Parathyroid adenoma (tissue), 2 donors: ENCODE measurements around the gene MEF2B.

Experiments
- H2AFZ ChIP-seq: fragments of 300-600 bp; sonication (generic); one replicate; pipeline ENCODE4 v1.7.0; 2017; ENCODE audit warnings: antibody characterized with exemption, mild to moderate bottlenecking
- H3K27ac ChIP-seq: fragments of 300-600 bp; sonication (generic); one replicate; pipeline ENCODE4 v1.7.0; 2017
- H3K27me3 ChIP-seq: fragments of 300-600 bp; sonication (generic); one replicate; pipeline ENCODE4 v1.7.0; 2017; ENCODE audit warnings: low read length; ENCODE audit not compliant: control insufficient read depth, insufficient read depth
- H3K36me3 ChIP-seq: fragments of 300-600 bp; sonication (generic); one replicate; pipeline ENCODE4 v1.7.0; 2017; ENCODE audit warnings: low read length; ENCODE audit not compliant: control insufficient read depth, insufficient read depth
- H3K4me1 ChIP-seq: fragments of 300-600 bp; sonication (generic); one replicate; pipeline ENCODE4 v1.7.0; 2017; ENCODE audit warnings: control low read depth
- H3K4me2 ChIP-seq: fragments of 300-600 bp; sonication (generic); one replicate; pipeline ENCODE4 v1.7.0; 2017; ENCODE audit warnings: low read length
- H3K4me3 ChIP-seq: fragments of 300-600 bp; sonication (generic); one replicate; pipeline ENCODE4 v1.7.0; 2017; ENCODE audit warnings: low read depth, low read length
- H3K79me2 ChIP-seq: fragments of 300-600 bp; sonication (generic); one replicate; pipeline ENCODE4 v1.7.0; 2017; ENCODE audit warnings: control low read depth
- H3K9ac ChIP-seq: fragments of 300-600 bp; sonication (generic); one replicate; pipeline ENCODE4 v1.7.0; 2017; ENCODE audit warnings: mild to moderate bottlenecking
- H3K9me3 ChIP-seq: fragments of 300-600 bp; sonication (generic); one replicate; pipeline ENCODE4 v1.7.0; 2017; ENCODE audit warnings: low read length; ENCODE audit not compliant: control insufficient read depth
- CTCF ChIP-seq: fragments of 300-600 bp; sonication (generic); IDR thresholded peaks from one replicate; pipeline ENCODE4 v1.7.0; 2017; ENCODE audit warnings: antibody characterized with exemption, mild to moderate bottlenecking
- donor health status: primary hyperparathyroidism.

MEF2B gene

GRCh38 chr19:19121371-19121770 is 48.7 kb downstream of the MEF2B start:
- Histone ChIP-seq H3K27ac (no peak overlapping the region), H3K36me3 (no peaks in the 10 kb centered on the region), H3K79me2 (no peaks in the 10 kb centered on the region), H3K4me3 (no peak overlapping the region), H3K9ac (no peak overlapping the region), H3K4me2 (no peak overlapping the region), H2AFZ (no peak overlapping the region), H3K4me1 (no peaks in the 10 kb centered on the region), H3K9me3 (no peaks in the 10 kb centered on the region), H3K27me3 (no peaks in the 10 kb centered on the region)
- TF ChIP-seq CTCF, result no peak

GRCh38 chr19:19120308-19121231 is 49.5 kb downstream of the MEF2B start:
- no peak overlapping the region for H3K9ac ChIP-seq

GRCh38 chr19:19119325-19120237 is 50.5 kb downstream of the MEF2B start:
- Histone ChIP-seq H3K4me2 (no peak overlapping the region), H3K27me3 (no peaks in the 10 kb centered on the region), H3K9ac (no peak overlapping the region), H3K4me1 (no peaks in the 10 kb centered on the region), H3K36me3 (no peaks in the 10 kb centered on the region), H3K9me3 (no peaks in the 10 kb centered on the region), H2AFZ (no peak overlapping the region), H3K4me3 (no peak overlapping the region), H3K27ac (no peak overlapping the region), H3K79me2 (no peaks in the 10 kb centered on the region)
- TF ChIP-seq CTCF, result no peak

More at GRCh38 chr19:19120308-19121231, 49.5 kb downstream of the MEF2B start:
- no peaks in the 10 kb centered on the region for H3K4me1 ChIP-seq
- no peaks in the 10 kb centered on the region for H3K79me2 ChIP-seq
- H3K27me3 ChIP-seq, result no peaks in the 10 kb centered on the region
- no peak for TF ChIP-seq CTCF
- H3K36me3 ChIP-seq, result no peaks in the 10 kb centered on the region
- H2AFZ ChIP-seq, result no peak overlapping the region
- no peaks in the 10 kb centered on the region for H3K9me3 ChIP-seq
- no peak overlapping the region for H3K4me3 ChIP-seq
- H3K4me2 ChIP-seq, result no peak overlapping the region
- H3K27ac ChIP-seq, result no peak overlapping the region

DNA sequence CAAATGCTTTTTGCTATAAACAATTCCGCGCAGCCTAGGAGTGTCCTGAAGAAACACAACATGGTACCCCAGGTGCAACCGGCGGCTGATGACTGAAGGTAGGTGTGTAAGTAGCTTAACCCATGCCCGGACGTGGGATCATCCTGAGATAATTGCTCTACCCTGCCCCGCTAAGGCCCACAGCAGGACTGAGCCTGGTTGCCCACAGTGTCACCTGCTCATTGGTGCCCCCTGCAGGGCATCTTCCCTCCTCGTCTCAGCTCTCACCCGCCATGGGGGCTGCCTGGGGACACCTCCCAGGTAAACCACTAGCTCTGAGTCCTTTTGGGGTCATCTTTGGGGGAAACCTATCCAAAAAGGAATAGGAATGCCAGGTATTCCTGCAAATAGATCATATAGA is 54.1 kb downstream of the MEF2B start:
- Histone ChIP-seq H3K9me3 (no peaks in the 10 kb centered on the region), H3K4me3 (no peak overlapping the region), H3K27me3 (no peaks in the 10 kb centered on the region), H3K27ac (no peak overlapping the region), H3K9ac (no peak overlapping the region), H3K79me2 (no peaks in the 10 kb centered on the region), H2AFZ (no peak overlapping the region), H3K36me3 (no peaks in the 10 kb centered on the region), H3K4me1 (no peaks in the 10 kb centered on the region), H3K4me2 (no peak overlapping the region)
- peak; percentile 29 for TF ChIP-seq CTCF
